PFSK-1 (cell line): Measurements from ENCODE around the gene CCNG1.
A peak's percentile ranks its signal among the peaks of the same experiment; 100 is the strongest.

Source experiments
- FOXP2 ChIP-seq: optimal IDR thresholded peaks from 2 replicates; pipeline ENCODE3; 2011; ENCODE audit warnings: borderline replicate concordance, control low read depth, inconsistent platforms; ENCODE audit not compliant: insufficient read depth; ENCODE audit errors: extremely low read length, extremely low read depth
- POLR2AphosphoS5 ChIP-seq: IDR thresholded peaks from 2 replicates; pipeline ENCODE4 v1.6.1; 2012; ENCODE audit warnings: low read depth, mild to moderate bottlenecking, control low read depth, low read length, moderate library complexity
- SIN3A ChIP-seq: IDR thresholded peaks from 2 replicates; pipeline ENCODE4 v1.6.1; 2012; ENCODE audit warnings: mild to moderate bottlenecking, low read length, moderate library complexity, borderline replicate concordance; ENCODE audit not compliant: insufficient read depth
- TAF1 ChIP-seq: IDR thresholded peaks from 2 replicates; pipeline ENCODE4 v1.6.1; 2012; ENCODE audit warnings: low read length, control low read depth, borderline replicate concordance; ENCODE audit not compliant: insufficient read depth
- TF ChIP-seq, protein P1 (sequence below), 2 experiments: IDR thresholded peaks; 2 replicates each; pipeline versions ENCODE4 v1.6.1 to v1.8.0; 2011 to 2012; ENCODE audit warnings: low read depth in 2 of 2, low read length in 2 of 2, control low read depth in 1 of 2, inconsistent platforms in 1 of 2, mild to moderate bottlenecking in 1 of 2, moderate library complexity in 1 of 2; ENCODE audit not compliant: insufficient read depth in 1 of 2

CCNG1 gene

GRCh38 chr5:163434401-163434866 lies 3.0 kb upstream of the CCNG1 start:
- no peak for TF ChIP-seq TAF1
- no peak for TF ChIP-seq FOXP2
- TF ChIP-seq, protein P1, sequence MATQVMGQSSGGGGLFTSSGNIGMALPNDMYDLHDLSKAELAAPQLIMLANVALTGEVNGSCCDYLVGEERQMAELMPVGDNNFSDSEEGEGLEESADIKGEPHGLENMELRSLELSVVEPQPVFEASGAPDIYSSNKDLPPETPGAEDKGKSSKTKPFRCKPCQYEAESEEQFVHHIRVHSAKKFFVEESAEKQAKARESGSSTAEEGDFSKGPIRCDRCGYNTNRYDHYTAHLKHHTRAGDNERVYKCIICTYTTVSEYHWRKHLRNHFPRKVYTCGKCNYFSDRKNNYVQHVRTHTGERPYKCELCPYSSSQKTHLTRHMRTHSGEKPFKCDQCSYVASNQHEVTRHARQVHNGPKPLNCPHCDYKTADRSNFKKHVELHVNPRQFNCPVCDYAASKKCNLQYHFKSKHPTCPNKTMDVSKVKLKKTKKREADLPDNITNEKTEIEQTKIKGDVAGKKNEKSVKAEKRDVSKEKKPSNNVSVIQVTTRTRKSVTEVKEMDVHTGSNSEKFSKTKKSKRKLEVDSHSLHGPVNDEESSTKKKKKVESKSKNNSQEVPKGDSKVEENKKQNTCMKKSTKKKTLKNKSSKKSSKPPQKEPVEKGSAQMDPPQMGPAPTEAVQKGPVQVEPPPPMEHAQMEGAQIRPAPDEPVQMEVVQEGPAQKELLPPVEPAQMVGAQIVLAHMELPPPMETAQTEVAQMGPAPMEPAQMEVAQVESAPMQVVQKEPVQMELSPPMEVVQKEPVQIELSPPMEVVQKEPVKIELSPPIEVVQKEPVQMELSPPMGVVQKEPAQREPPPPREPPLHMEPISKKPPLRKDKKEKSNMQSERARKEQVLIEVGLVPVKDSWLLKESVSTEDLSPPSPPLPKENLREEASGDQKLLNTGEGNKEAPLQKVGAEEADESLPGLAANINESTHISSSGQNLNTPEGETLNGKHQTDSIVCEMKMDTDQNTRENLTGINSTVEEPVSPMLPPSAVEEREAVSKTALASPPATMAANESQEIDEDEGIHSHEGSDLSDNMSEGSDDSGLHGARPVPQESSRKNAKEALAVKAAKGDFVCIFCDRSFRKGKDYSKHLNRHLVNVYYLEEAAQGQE (IDR thresholded peaks at IDR 0.05; ENCODE audit: insufficient read depth in 1 of 2, low read depth in 2 of 2, low read length in 2 of 2), result no peak
- no peak for TF ChIP-seq SIN3A
- no peak for TF ChIP-seq POLR2AphosphoS5

DNA sequence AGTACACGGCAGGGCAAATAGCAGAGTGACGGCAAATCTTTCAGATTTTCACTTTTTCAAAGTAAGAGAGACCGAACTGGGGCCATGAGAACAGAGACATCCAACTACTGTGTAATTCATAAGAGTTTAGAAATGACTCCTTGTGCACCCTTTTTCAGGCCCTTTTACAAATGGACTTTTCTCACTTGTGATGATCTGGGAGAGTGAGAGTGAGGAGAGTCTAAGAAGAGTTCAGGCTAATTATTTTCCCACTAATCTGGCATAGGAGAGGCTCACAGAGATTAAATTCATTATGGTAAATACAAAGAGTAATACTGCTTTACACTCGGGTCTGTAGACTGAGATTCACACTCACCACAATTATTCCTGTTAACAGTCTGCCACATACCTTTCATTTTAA lies 880 bp upstream of the CCNG1 start:
- TF ChIP-seq TAF1, result no peak

- TF ChIP-seq FOXP2 (no peak), POLR2AphosphoS5 (peak; percentile 92; the same call in 1 of the 2 replicates)
Measured at GRCh38 chr5:163437011-163437308, 435 bp upstream of the CCNG1 start.

- TF ChIP-seq FOXP2 (no peak), TAF1 (no peak), POLR2AphosphoS5 (no peak), SIN3A (no peak)
- TF ChIP-seq, protein P1 (IDR thresholded peaks at IDR 0.05; ENCODE audit: insufficient read depth in 1 of 2, low read depth in 2 of 2, low read length in 2 of 2), result no peak
Measured at GRCh38 chr5:163439092-163439425, 1.7 kb downstream of the CCNG1 start.

DNA sequence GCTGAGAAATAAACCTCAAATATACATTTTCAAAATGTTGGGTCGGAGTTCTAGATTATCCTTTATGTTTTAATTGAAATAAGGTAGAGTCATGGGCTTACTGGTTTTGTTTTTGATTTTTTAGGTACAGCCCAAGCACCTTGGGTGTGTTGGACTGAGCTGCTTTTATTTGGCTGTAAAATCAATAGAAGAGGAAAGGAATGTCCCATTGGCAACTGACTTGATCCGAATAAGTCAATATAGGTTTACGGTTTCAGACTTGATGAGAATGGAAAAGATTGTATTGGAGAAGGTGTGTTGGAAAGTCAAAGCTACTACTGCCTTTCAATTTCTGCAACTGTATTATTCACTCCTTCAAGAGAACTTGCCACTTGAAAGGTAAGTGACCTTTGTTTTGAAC lies 3.6 kb downstream of the CCNG1 start:
- TF ChIP-seq POLR2AphosphoS5 (no peak), FOXP2 (no peak)

DNA sequence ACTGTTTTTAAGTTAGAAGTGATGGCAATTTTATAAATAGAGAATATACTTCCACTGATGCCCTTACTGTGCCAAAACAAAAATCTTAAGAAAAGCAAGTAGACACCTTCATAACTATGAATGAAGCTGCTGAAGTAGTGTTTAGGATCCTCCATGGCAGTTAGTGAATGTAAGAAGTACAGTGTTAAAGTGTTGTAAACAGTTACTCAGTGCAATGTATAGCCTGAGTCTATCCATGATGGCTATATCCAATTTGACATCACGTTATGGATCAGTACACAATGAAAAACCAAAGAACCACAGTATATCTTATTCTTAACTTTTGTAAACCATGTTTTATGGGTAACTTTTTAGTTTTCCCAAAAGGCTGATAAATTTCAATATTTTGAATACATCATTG lies 7.1 kb downstream of the CCNG1 start:
- no peak for TF ChIP-seq SIN3A
- TF ChIP-seq POLR2AphosphoS5, result no peak
- TF ChIP-seq, protein P1 (IDR thresholded peaks at IDR 0.05; ENCODE audit: insufficient read depth in 1 of 2, low read depth in 2 of 2, low read length in 2 of 2), result no peak
- TF ChIP-seq TAF1, result no peak
- TF ChIP-seq FOXP2, result no peak

GRCh38 chr5:163445345-163445744 lies 8.0 kb downstream of the CCNG1 start:
- no peak for TF ChIP-seq SIN3A
- no peak for TF ChIP-seq FOXP2
- TF ChIP-seq, protein P1 (IDR thresholded peaks at IDR 0.05; ENCODE audit: insufficient read depth in 1 of 2, low read depth in 2 of 2, low read length in 2 of 2), result no peak
- TF ChIP-seq TAF1, result no peak
- no peak for TF ChIP-seq POLR2AphosphoS5
